GM23338 (cell line): ENCODE results near the gene PMVK. TPM values are rescaled to one million over a fixed set of nuclear protein-coding genes. Genes with fewer than 3 reads are reported as not detected.

Experiments
- ATAC-seq: fragments of 200-7000 bp; cut with Tn5 transposase; 3 replicates; pipeline ENCODE4 v1.9.1; 2020
- DNase-seq: peaks from one replicate; pipeline ENCODE4 v3.0.0-alpha.2; 2015; ENCODE audit warnings: low spot score
- H2AFZ ChIP-seq: fragments of 200-600 bp; sonication (generic); 2 replicates; pipeline ENCODE4 v1.8.0; 2016; ENCODE audit warnings: antibody characterized with exemption, mild to moderate bottlenecking, moderate library complexity
- H3F3A ChIP-seq: fragments of 200-600 bp; sonication (generic); replicated peaks from 2 replicates; pipeline ENCODE4 v1.8.0; 2017; ENCODE audit warnings: antibody characterized with exemption, mixed run types, low read depth
- H3K27ac ChIP-seq: fragments of 200-600 bp; sonication (generic); 2 replicates; pipeline ENCODE4 v1.6.1; 2016; ENCODE audit warnings: low read depth
- H3K27me3 ChIP-seq: fragments of 200-600 bp; sonication (generic); 2 replicates; pipeline ENCODE4 v1.8.0; 2016; ENCODE audit warnings: mild to moderate bottlenecking, mixed run types, moderate library complexity; ENCODE audit not compliant: insufficient read depth
- H3K36me3 ChIP-seq: fragments of 200-600 bp; sonication (generic); 2 replicates; pipeline ENCODE4 v1.8.0; 2016; ENCODE audit warnings: mild to moderate bottlenecking; ENCODE audit not compliant: insufficient read depth
- H3K4me1 ChIP-seq: fragments of 200-600 bp; sonication (generic); 2 replicates; pipeline ENCODE4 v1.8.0; 2016; ENCODE audit warnings: mild to moderate bottlenecking, moderate library complexity; ENCODE audit not compliant: insufficient read depth
- H3K4me2 ChIP-seq: fragments of 200-600 bp; sonication (generic); 2 replicates; pipeline ENCODE4 v1.7.1; 2017; ENCODE audit warnings: mixed run types
- H3K4me3 ChIP-seq: fragments of 200-600 bp; sonication (generic); 2 replicates; pipeline ENCODE4 v1.6.1; 2016; ENCODE audit warnings: mixed run types
- H3K79me2 ChIP-seq: fragments of 200-600 bp; sonication (generic); replicated peaks from 2 replicates; pipeline ENCODE4 v1.8.0; 2017; ENCODE audit warnings: mild to moderate bottlenecking; ENCODE audit not compliant: insufficient read depth
- H3K9me2 ChIP-seq: fragments of 200-600 bp; sonication (generic); 2 replicates; pipeline ENCODE4 v1.8.0; 2017; ENCODE audit not compliant: insufficient read depth
- H4K20me1 ChIP-seq: fragments of 200-600 bp; sonication (generic); replicated peaks from 2 replicates; pipeline ENCODE4 v1.8.0; 2017; ENCODE audit warnings: mild to moderate bottlenecking; ENCODE audit not compliant: insufficient read depth
- H3K27ac Mint-ChIP-seq: 2 replicates; pipeline ENCODE4 v1.8.0; 2020; ENCODE audit warnings: inconsistent platforms, mild to moderate bottlenecking, moderate library complexity, mixed read lengths
- H3K27me3 Mint-ChIP-seq: 3 replicates; pipeline ENCODE4 v1.8.0; 2022; ENCODE audit warnings: low read depth, mild to moderate bottlenecking, moderate library complexity, mixed read lengths, inconsistent platforms; ENCODE audit not compliant: insufficient read depth, poor library complexity
- H3K36me3 Mint-ChIP-seq: 3 replicates; pipeline ENCODE4 v1.8.0; 2021; ENCODE audit warnings: low read depth, mild to moderate bottlenecking, inconsistent platforms, moderate library complexity, mixed read lengths
- H3K4me1 Mint-ChIP-seq: 3 replicates; pipeline ENCODE4 v1.8.0; 2020; ENCODE audit warnings: mild to moderate bottlenecking, inconsistent platforms, mixed read lengths
- H3K4me3 Mint-ChIP-seq: 3 replicates; pipeline ENCODE4 v1.8.0; 2021; ENCODE audit warnings: moderate library complexity, mild to moderate bottlenecking, inconsistent platforms, mixed read lengths
- H3K9me3 Mint-ChIP-seq: 3 replicates; pipeline ENCODE4 v1.8.0; 2020; ENCODE audit warnings: moderate library complexity, mild to moderate bottlenecking, inconsistent platforms, mixed read lengths
- CREB1 ChIP-seq: fragments of 250-450 bp; sonication (Bioruptor Pico); IDR thresholded peaks from 2 replicates; pipeline ENCODE4 v1.5.0; 2020; ENCODE audit warnings: low read depth, mild to moderate bottlenecking, moderate library complexity
- CTCF ChIP-seq, 2 experiments: fragments of 200-600 bp in 1 of 2; sonication (generic) in 1 of 2; conservative IDR thresholded peaks; 2 replicates each; pipeline versions ENCODE4 v1.5.1 to v1.6.1; 2016 to 2017; ENCODE audit warnings: antibody characterized with exemption in 2 of 2, low read depth in 2 of 2, mild to moderate bottlenecking in 2 of 2, moderate library complexity in 1 of 2
- EZH2 ChIP-seq: fragments of 200-600 bp; sonication (generic); IDR thresholded peaks from one replicate; pipeline ENCODE4 v1.8.0; 2017; ENCODE audit warnings: antibody characterized with exemption, mild to moderate bottlenecking, low read depth; ENCODE audit not compliant: unreplicated experiment
- EZH2phosphoT487 ChIP-seq: fragments of 200-600 bp; sonication (generic); IDR thresholded peaks from one replicate; pipeline ENCODE4 v1.8.1; 2018; ENCODE audit warnings: antibody characterized with exemption; ENCODE audit not compliant: unreplicated experiment
- JUNB ChIP-seq: IDR thresholded peaks from one replicate; pipeline ENCODE4 v1.6.1; 2016; ENCODE audit warnings: antibody characterized with exemption; ENCODE audit not compliant: unreplicated experiment
- NANOG ChIP-seq: IDR thresholded peaks from 2 replicates; pipeline ENCODE4 v1.6.1; 2016; ENCODE audit warnings: antibody characterized with exemption, borderline replicate concordance
- POLR2AphosphoS5 ChIP-seq: IDR thresholded peaks from 2 replicates; pipeline ENCODE4 v1.6.1; 2016; ENCODE audit warnings: antibody characterized with exemption, low read depth
- STAT1 ChIP-seq: IDR thresholded peaks from one replicate; pipeline ENCODE4 v1.6.1; 2016; ENCODE audit warnings: antibody characterized with exemption; ENCODE audit not compliant: unreplicated experiment
- ZNF114 ChIP-seq: fragments of 250-450 bp; sonication (Bioruptor Pico); IDR thresholded peaks from 2 replicates; pipeline ENCODE4 v1.5.0; 2020; ENCODE audit warnings: mild to moderate bottlenecking, moderate library complexity
- ZNF331 ChIP-seq: fragments of 250-450 bp; sonication (Bioruptor Pico); IDR thresholded peaks from 2 replicates; pipeline ENCODE4 v1.5.0; 2020; ENCODE audit warnings: low read depth, mild to moderate bottlenecking, moderate library complexity
- polyA plus RNA-seq: library from polyadenylated mRNA; unstranded; fragments of >200 nt; fragmentation: Nextera tagmentation; extraction: Ambion mirVana; gene quantifications from 2 replicates; pipeline ENCODE4 v1.2.1, GENCODE V29; 2016
- total RNA-seq: library from RNA; depleted of rRNA; stranded (reverse); fragments of >200 nt; shearing (Covaris generic); gene quantifications from 2 replicates; pipeline ENCODE4 v1.2.3, GENCODE V29; 2014
- TF ChIP-seq, protein P1 (sequence below): IDR thresholded peaks from one replicate; pipeline ENCODE4 v1.6.1; 2018; ENCODE audit warnings: antibody characterized with exemption; ENCODE audit not compliant: unreplicated experiment
- TF ChIP-seq, protein P2 (sequence below): IDR thresholded peaks from 2 replicates; pipeline ENCODE4 v1.6.1; 2016; ENCODE audit warnings: antibody characterized with exemption
- TF ChIP-seq, protein P3 (sequence below): fragments of 250-450 bp; sonication (Bioruptor Pico); IDR thresholded peaks from 2 replicates; pipeline ENCODE4 v1.5.0; 2020; ENCODE audit warnings: mild to moderate bottlenecking, moderate library complexity

PMVK gene
- total and polyA plus RNA-seq, 2 experiments from 2014 or later, result 8.1 to 25.0 TPM

DNA sequence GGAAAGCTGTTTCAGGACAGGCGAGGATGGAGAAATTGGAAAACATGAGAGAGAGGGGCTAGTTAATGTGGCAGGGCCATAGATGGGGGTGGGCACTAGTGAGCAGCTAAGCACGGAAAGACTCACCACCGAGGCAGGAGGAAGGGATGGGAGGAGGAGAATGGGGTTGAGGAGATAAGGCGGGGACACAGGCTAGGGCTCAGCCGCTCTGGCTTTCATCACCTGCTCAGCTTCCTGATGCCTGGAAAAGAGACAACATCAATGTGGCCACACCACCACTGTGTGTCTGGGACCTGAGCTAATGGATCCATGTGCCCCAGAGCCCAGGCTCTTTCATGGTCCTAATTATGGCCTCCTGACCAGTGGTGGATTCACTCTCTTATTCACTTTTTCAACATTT lies 27.6 kb downstream of the PMVK start:
- H3F3A ChIP-seq, result no peaks in the 10 kb centered on the region
- no peak overlapping the region for H2AFZ ChIP-seq
- peaks cover 9% of the 10 kb centered on the region for H3K27me3 Mint-ChIP-seq
- H3K9me2 ChIP-seq, result peaks cover 7% of the 10 kb centered on the region; the same call in 1 of the 2 replicates
- no peaks in the 10 kb centered on the region for H3K79me2 ChIP-seq
- no peak overlapping the region for H3K27ac Mint-ChIP-seq
- peaks cover 3% of the 10 kb centered on the region; the same call in 2 of the 3 replicates for H3K4me1 Mint-ChIP-seq
- TF ChIP-seq, protein P1, sequence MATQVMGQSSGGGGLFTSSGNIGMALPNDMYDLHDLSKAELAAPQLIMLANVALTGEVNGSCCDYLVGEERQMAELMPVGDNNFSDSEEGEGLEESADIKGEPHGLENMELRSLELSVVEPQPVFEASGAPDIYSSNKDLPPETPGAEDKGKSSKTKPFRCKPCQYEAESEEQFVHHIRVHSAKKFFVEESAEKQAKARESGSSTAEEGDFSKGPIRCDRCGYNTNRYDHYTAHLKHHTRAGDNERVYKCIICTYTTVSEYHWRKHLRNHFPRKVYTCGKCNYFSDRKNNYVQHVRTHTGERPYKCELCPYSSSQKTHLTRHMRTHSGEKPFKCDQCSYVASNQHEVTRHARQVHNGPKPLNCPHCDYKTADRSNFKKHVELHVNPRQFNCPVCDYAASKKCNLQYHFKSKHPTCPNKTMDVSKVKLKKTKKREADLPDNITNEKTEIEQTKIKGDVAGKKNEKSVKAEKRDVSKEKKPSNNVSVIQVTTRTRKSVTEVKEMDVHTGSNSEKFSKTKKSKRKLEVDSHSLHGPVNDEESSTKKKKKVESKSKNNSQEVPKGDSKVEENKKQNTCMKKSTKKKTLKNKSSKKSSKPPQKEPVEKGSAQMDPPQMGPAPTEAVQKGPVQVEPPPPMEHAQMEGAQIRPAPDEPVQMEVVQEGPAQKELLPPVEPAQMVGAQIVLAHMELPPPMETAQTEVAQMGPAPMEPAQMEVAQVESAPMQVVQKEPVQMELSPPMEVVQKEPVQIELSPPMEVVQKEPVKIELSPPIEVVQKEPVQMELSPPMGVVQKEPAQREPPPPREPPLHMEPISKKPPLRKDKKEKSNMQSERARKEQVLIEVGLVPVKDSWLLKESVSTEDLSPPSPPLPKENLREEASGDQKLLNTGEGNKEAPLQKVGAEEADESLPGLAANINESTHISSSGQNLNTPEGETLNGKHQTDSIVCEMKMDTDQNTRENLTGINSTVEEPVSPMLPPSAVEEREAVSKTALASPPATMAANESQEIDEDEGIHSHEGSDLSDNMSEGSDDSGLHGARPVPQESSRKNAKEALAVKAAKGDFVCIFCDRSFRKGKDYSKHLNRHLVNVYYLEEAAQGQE, result no peak
- TF ChIP-seq CREB1, result no peak
- no peak for TF ChIP-seq CTCF (conservative IDR thresholded peaks at IDR 0.05; ENCODE audit: low read depth in 2 of 2)
- no peak for TF ChIP-seq JUNB
- TF ChIP-seq ZNF114 (CRISPR knock-in tag), result no peak
- no peak for TF ChIP-seq NANOG
- TF ChIP-seq EZH2, result no peak
- no peak for TF ChIP-seq ZNF331 (CRISPR knock-in tag)
- TF ChIP-seq EZH2phosphoT487, result no peak
- TF ChIP-seq, protein P2, sequence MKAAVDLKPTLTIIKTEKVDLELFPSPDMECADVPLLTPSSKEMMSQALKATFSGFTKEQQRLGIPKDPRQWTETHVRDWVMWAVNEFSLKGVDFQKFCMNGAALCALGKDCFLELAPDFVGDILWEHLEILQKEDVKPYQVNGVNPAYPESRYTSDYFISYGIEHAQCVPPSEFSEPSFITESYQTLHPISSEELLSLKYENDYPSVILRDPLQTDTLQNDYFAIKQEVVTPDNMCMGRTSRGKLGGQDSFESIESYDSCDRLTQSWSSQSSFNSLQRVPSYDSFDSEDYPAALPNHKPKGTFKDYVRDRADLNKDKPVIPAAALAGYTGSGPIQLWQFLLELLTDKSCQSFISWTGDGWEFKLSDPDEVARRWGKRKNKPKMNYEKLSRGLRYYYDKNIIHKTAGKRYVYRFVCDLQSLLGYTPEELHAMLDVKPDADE, result no peak
- TF ChIP-seq, protein P3, sequence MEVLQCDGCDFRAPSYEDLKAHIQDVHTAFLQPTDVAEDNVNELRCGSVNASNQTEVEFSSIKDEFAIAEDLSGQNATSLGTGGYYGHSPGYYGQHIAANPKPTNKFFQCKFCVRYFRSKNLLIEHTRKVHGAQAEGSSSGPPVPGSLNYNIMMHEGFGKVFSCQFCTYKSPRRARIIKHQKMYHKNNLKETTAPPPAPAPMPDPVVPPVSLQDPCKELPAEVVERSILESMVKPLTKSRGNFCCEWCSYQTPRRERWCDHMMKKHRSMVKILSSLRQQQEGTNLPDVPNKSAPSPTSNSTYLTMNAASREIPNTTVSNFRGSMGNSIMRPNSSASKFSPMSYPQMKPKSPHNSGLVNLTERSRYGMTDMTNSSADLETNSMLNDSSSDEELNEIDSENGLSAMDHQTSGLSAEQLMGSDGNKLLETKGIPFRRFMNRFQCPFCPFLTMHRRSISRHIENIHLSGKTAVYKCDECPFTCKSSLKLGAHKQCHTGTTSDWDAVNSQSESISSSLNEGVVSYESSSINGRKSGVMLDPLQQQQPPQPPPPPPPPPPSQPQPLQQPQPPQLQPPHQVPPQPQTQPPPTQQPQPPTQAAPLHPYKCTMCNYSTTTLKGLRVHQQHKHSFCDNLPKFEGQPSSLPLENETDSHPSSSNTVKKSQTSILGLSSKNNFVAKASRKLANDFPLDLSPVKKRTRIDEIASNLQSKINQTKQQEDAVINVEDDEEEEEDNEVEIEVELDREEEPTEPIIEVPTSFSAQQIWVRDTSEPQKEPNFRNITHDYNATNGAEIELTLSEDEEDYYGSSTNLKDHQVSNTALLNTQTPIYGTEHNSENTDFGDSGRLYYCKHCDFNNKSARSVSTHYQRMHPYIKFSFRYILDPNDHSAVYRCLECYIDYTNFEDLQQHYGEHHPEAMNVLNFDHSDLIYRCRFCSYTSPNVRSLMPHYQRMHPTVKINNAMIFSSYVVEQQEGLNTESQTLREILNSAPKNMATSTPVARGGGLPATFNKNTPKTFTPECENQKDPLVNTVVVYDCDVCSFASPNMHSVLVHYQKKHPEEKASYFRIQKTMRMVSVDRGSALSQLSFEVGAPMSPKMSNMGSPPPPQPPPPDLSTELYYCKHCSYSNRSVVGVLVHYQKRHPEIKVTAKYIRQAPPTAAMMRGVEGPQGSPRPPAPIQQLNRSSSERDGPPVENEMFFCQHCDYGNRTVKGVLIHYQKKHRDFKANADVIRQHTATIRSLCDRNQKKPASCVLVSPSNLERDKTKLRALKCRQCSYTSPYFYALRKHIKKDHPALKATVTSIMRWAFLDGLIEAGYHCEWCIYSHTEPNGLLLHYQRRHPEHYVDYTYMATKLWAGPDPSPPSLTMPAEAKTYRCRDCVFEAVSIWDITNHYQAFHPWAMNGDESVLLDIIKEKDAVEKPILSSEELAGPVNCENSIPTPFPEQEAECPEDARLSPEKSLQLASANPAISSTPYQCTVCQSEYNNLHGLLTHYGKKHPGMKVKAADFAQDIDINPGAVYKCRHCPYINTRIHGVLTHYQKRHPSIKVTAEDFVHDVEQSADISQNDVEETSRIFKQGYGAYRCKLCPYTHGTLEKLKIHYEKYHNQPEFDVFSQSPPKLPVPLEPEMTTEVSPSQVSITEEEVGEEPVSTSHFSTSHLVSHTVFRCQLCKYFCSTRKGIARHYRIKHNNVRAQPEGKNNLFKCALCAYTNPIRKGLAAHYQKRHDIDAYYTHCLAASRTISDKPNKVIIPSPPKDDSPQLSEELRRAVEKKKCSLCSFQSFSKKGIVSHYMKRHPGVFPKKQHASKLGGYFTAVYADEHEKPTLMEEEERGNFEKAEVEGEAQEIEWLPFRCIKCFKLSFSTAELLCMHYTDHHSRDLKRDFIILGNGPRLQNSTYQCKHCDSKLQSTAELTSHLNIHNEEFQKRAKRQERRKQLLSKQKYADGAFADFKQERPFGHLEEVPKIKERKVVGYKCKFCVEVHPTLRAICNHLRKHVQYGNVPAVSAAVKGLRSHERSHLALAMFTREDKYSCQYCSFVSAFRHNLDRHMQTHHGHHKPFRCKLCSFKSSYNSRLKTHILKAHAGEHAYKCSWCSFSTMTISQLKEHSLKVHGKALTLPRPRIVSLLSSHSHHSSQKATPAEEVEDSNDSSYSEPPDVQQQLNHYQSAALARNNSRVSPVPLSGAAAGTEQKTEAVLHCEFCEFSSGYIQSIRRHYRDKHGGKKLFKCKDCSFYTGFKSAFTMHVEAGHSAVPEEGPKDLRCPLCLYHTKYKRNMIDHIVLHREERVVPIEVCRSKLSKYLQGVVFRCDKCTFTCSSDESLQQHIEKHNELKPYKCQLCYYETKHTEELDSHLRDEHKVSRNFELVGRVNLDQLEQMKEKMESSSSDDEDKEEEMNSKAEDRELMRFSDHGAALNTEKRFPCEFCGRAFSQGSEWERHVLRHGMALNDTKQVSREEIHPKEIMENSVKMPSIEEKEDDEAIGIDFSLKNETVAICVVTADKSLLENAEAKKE, result no peak
- no peak for TF ChIP-seq POLR2AphosphoS5
- no peak for TF ChIP-seq STAT1
- H3K4me3 ChIP-seq, result no peak overlapping the region
- H3K36me3 ChIP-seq, result peaks cover 5% of the 10 kb centered on the region; the same call in 1 of the 2 replicates
- no peak overlapping the region for H3K4me2 ChIP-seq
- no peaks in the 10 kb centered on the region for H3K4me1 ChIP-seq
- H4K20me1 ChIP-seq, result no peaks in the 10 kb centered on the region
- no peak overlapping the region for H3K27ac ChIP-seq
- H3K27me3 ChIP-seq, result no peaks in the 10 kb centered on the region
- H3K4me3 Mint-ChIP-seq, result no peak overlapping the region
- peaks cover 28% of the 10 kb centered on the region for H3K9me3 Mint-ChIP-seq
- no peak for DNase-seq
- ATAC-seq, result no peak
- H3K36me3 Mint-ChIP-seq, result peaks cover 8% of the 10 kb centered on the region; the same call in 2 of the 3 replicates
